ENCODE data around the gene NATD1.

DNA sequence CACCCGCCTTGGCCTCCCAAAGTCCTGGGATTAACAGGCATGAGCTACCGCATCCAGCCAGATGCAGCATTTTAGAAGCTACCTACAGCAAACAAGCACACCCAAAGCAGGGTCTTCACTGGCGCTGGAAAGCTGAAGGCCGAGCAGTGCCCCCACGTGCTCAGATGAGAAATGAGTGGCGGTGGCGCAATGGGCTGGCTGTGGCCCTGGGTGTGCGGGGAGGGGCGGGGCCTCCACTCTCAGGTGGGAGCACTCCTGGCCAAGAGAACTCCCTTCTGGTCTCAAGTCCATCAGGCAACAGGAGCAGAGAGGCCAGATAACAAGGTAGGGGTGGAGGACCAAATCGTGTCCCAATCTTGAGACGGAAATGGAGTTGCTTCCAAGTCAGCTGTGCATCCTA is 51.3 kb downstream of the NATD1 start:
- TF ChIP-seq, protein P1, sequence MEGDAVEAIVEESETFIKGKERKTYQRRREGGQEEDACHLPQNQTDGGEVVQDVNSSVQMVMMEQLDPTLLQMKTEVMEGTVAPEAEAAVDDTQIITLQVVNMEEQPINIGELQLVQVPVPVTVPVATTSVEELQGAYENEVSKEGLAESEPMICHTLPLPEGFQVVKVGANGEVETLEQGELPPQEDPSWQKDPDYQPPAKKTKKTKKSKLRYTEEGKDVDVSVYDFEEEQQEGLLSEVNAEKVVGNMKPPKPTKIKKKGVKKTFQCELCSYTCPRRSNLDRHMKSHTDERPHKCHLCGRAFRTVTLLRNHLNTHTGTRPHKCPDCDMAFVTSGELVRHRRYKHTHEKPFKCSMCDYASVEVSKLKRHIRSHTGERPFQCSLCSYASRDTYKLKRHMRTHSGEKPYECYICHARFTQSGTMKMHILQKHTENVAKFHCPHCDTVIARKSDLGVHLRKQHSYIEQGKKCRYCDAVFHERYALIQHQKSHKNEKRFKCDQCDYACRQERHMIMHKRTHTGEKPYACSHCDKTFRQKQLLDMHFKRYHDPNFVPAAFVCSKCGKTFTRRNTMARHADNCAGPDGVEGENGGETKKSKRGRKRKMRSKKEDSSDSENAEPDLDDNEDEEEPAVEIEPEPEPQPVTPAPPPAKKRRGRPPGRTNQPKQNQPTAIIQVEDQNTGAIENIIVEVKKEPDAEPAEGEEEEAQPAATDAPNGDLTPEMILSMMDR (IDR thresholded peaks at IDR 0.05; ENCODE audit: poor library complexity), result no peak
- TF ChIP-seq EZH2 (IDR thresholded peaks at IDR 0.05; ENCODE audit: borderline replicate concordance), result no peak
- TF ChIP-seq EZH2phosphoT487 (IDR thresholded peaks at IDR 0.05; ENCODE audit: low read depth, severe bottlenecking, unreplicated experiment), result no peak

All from hepatocyte (in vitro differentiated cells).